GM12878 (cell line): ENCODE data around the gene PTRH2. TPM values are rescaled to one million over a fixed set of nuclear protein-coding genes. Genes with fewer than 3 reads are reported as not detected.

Source experiments
- ATAC-seq: fragments of 200-7000 bp; cut with Tn5 transposase; 3 replicates; pipeline ENCODE4 v1.9.1; 2020; ENCODE audit warnings: mild to moderate bottlenecking, moderate library complexity
- BruUV-seq: library from RNA; stranded (reverse); fragments of 400-500 nt; replicated peaks from 2 replicates; lab custom pipeline; 2021; lab: Mats Ljungman, UMichigan
- CTCF ChIA-PET: fragments of 300-600 bp; sonication (Branson Sonifier 250); formaldehyde crosslinking; extraction: SDS; loops from one replicate; lab custom pipeline; 2021; ENCODE audit warnings: inconsistent platforms; lab: Yijun Ruan, JAX
- POLR2A ChIA-PET: fragments of 350-600 bp; formaldehyde crosslinking; extraction: SDS; loops from one replicate; lab custom pipeline; 2021; ENCODE audit warnings: inconsistent platforms; lab: Charles Lee
- RAD21 ChIA-PET: fragments of 300-600 bp; sonication (Branson Sonifier 250); formaldehyde crosslinking; loops from one replicate; lab custom pipeline; 2023; ENCODE audit warnings: antibody characterized with exemption; ENCODE audit not compliant: unreplicated experiment; lab: Charles Lee
- SMC1A ChIA-PET: fragments of 300-600 bp; sonication (Branson Sonifier 250); formaldehyde crosslinking; loops from one replicate; lab custom pipeline; 2023; ENCODE audit not compliant: unreplicated experiment, uncharacterized antibody; lab: Charles Lee
- DNase-seq: peaks from one replicate; pipeline ENCODE4 v3.0.0-alpha.2; 2011; ENCODE audit warnings: low read depth, low spot score
- FAIRE-seq: peaks from 3 replicates; lab custom pipeline; 2011; peaks lifted over from hg19 to GRCh38; lab: Jason Lieb, UNC
- H2AFZ ChIP-seq: 2 replicates; pipeline ENCODE4 v1.6.0; 2011; ENCODE audit warnings: low read depth, low read length, control low read depth; ENCODE audit not compliant: control insufficient read depth
- H3K27ac ChIP-seq: 2 replicates; pipeline ENCODE4 v1.5.1; 2011; ENCODE audit warnings: control low read depth; ENCODE audit not compliant: control insufficient read depth, insufficient read depth
- H3K27me3 ChIP-seq, 2 experiments: replicated peaks in 1 of 2; 2 replicates each; pipeline versions ENCODE4 v1.6.0 to v1.6.1; 2011; ENCODE audit warnings: low read length in 1 of 2; ENCODE audit not compliant: control insufficient read depth in 2 of 2, insufficient read depth in 2 of 2
- H3K36me3 ChIP-seq, 2 experiments: 2 replicates each; pipeline ENCODE4 v1.5.1; 2011; ENCODE audit warnings: low read length in 1 of 2; ENCODE audit not compliant: control insufficient read depth in 2 of 2, insufficient read depth in 2 of 2
- H3K4me1 ChIP-seq: 2 replicates; pipeline ENCODE4 v1.6.1; 2011; ENCODE audit warnings: mild to moderate bottlenecking, low read length, moderate library complexity, mixed read lengths; ENCODE audit not compliant: control insufficient read depth, insufficient read depth
- H3K4me2 ChIP-seq: 2 replicates; pipeline ENCODE4 v1.6.0; 2011; ENCODE audit warnings: control low read depth; ENCODE audit not compliant: control insufficient read depth, insufficient read depth
- H3K4me3 ChIP-seq: fragments of 200-600 bp; sonication (generic); 2 replicates; pipeline ENCODE4 v1.5.1; 2016
- H3K79me2 ChIP-seq: 2 replicates; pipeline ENCODE4 v1.6.0; 2011; ENCODE audit warnings: low read length; ENCODE audit not compliant: control insufficient read depth, insufficient read depth
- H3K9ac ChIP-seq: 2 replicates; pipeline ENCODE4 v1.8.0; 2011; ENCODE audit warnings: low read length, control low read depth, mixed read lengths; ENCODE audit not compliant: control insufficient read depth, insufficient read depth
- H3K9me3 ChIP-seq: replicated peaks from 3 replicates; pipeline ENCODE4 v1.5.1; 2011; ENCODE audit warnings: mild to moderate bottlenecking, low read length; ENCODE audit not compliant: control insufficient read depth, insufficient read depth
- H4K20me1 ChIP-seq: 2 replicates; pipeline ENCODE4 v1.6.0; 2011; ENCODE audit not compliant: control insufficient read depth, insufficient read depth
- DPF2 ChIP-seq: fragments of 450-650 bp; IDR thresholded peaks from 2 replicates; pipeline ENCODE4 v1.6.1; 2017; ENCODE audit warnings: mild to moderate bottlenecking
- ESRRA ChIP-seq: IDR thresholded peaks from 2 replicates; pipeline ENCODE4 v1.6.1; 2012; ENCODE audit warnings: mild to moderate bottlenecking, low read length, improper control_type of control experiment
- GABPA ChIP-seq: IDR thresholded peaks from 2 replicates; pipeline ENCODE4 v1.6.1; 2014; ENCODE audit warnings: antibody characterized with exemption, low read depth, mild to moderate bottlenecking, inconsistent platforms
- HCFC1 ChIP-seq: fragments of 150-350 bp; IDR thresholded peaks from 2 replicates; pipeline ENCODE4 v1.6.1; 2014; ENCODE audit warnings: low read length
- HDAC2 ChIP-seq: fragments of 200-600 bp; sonication (generic); IDR thresholded peaks from 2 replicates; pipeline ENCODE4 v1.6.1; 2017
- MTA2 ChIP-seq: fragments of 450-650 bp; IDR thresholded peaks from 2 replicates; pipeline ENCODE4 v1.6.1; 2016; ENCODE audit warnings: low read depth, mild to moderate bottlenecking, moderate library complexity
- MYC ChIP-seq: IDR thresholded peaks from 2 replicates; pipeline ENCODE4 v1.6.1; 2011; ENCODE audit warnings: mild to moderate bottlenecking, low read length, moderate library complexity, inconsistent platforms; ENCODE audit not compliant: insufficient read depth, insufficient replicate concordance, insufficient read length, severe bottlenecking
- NR2C1 ChIP-seq: fragments of 450-650 bp; IDR thresholded peaks from 2 replicates; pipeline ENCODE4 v1.6.1; 2017; ENCODE audit warnings: antibody characterized with exemption, mild to moderate bottlenecking, moderate library complexity
- POU2F2 ChIP-seq: IDR thresholded peaks from 3 replicates; pipeline ENCODE4 v1.6.1; 2011; ENCODE audit warnings: low read depth, mild to moderate bottlenecking, low read length, borderline replicate concordance
- RCOR1 ChIP-seq: conservative IDR thresholded peaks from 2 replicates; pipeline ENCODE4 v1.6.1; 2012; ENCODE audit warnings: low read depth, low read length, improper control_type of control experiment
- SP1 ChIP-seq: IDR thresholded peaks from one replicate; pipeline ENCODE4 v1.6.1; 2011; ENCODE audit warnings: low read depth, low read length
- STAT1 ChIP-seq: fragments of 450-650 bp; conservative IDR thresholded peaks from 2 replicates; pipeline ENCODE4 v1.6.1; 2014; ENCODE audit warnings: antibody characterized with exemption, mild to moderate bottlenecking
- TCF12 ChIP-seq: IDR thresholded peaks from 2 replicates; pipeline ENCODE4 v1.6.1; 2011; ENCODE audit warnings: low read depth, mild to moderate bottlenecking, low read length
- TCF3 ChIP-seq: IDR thresholded peaks from 2 replicates; pipeline ENCODE4 v1.6.1; 2012; ENCODE audit warnings: low read depth, mild to moderate bottlenecking, low read length, borderline replicate concordance; ENCODE audit not compliant: insufficient read depth
- ZNF274 ChIP-seq: IDR thresholded peaks from one replicate; pipeline ENCODE4 v1.8.0; 2011; ENCODE audit not compliant: insufficient read length, insufficient read depth
- WGBS: methylation state at CpG from one replicate; pipeline ENCODE4 v1.1.6; 2016; ENCODE audit warnings: low lambda C conversion rate; ENCODE audit not compliant: insufficient replicate concordance, insufficient coverage; ENCODE audit errors: missing lambda C conversion rate; 5-methylcytosine and 5-hydroxymethylcytosine counted together
- in situ Hi-C: fragments of 300-500 bp; cut with MboI; formaldehyde crosslinking; loops from 9 replicates; pipeline ENCODE4 v1.14.3; 2018; ENCODE audit warnings: mixed read lengths
- intact Hi-C: fragments of 100-400 bp; cut with micrococcal nuclease; formaldehyde crosslinking; loops from one replicate; pipeline ENCODE4 v1.14.2; 2022; ENCODE audit not compliant: unreplicated experiment
- polyA plus RNA-seq, 11 experiments: library from polyadenylated mRNA; depleted of rRNA in 4 of 11; unstranded in 6 of 11; stranded (reverse) in 5 of 11; fragments of >200 nt; fragmentation: Nextera tagmentation in 4 of 11; fragmentation: Illumina TruSeq in 1 of 11; extraction: Ambion mirVana in 4 of 11; extraction: Trizol in 1 of 11; gene quantifications; 1 replicate in 1 of 11; 2 replicates in 10 of 11; pipeline versions ENCODE4 v1.2.1 to v1.2.3, GENCODE V29; 2011 to 2016; ENCODE audit warnings: inconsistent platforms in 2 of 11, missing spikeins in 2 of 11, low read depth in 1 of 11
- total RNA-seq, 4 experiments: library from RNA; depleted of rRNA in 3 of 4; stranded (reverse); fragments of >200 nt in 3 of 4; fragmentation: Illumina TruSeq in 1 of 4; extraction: Trizol in 1 of 4; gene quantifications; 2 replicates each; pipeline versions ENCODE4 v1.2.1 to v1.2.3, GENCODE V29; 2013 to 2021
- TF ChIP-seq, protein P1 (sequence below): fragments of 450-650 bp; formaldehyde crosslinking; IDR thresholded peaks from 2 replicates; pipeline ENCODE4 v1.5.0; 2022; ENCODE audit warnings: mild to moderate bottlenecking, missing genetic modification characterization
- TF ChIP-seq, protein P2 (sequence below): fragments of 450-650 bp; IDR thresholded peaks from 2 replicates; pipeline ENCODE4 v1.6.1; 2017; ENCODE audit warnings: mild to moderate bottlenecking, moderate library complexity

PTRH2 gene
- total and polyA plus RNA-seq, 10 of the 15 experiments (the other 5 are each of a cell fraction or from before 2014, with no cell fraction given) = 37.7 to 156 (median 63.4) TPM

DNA sequence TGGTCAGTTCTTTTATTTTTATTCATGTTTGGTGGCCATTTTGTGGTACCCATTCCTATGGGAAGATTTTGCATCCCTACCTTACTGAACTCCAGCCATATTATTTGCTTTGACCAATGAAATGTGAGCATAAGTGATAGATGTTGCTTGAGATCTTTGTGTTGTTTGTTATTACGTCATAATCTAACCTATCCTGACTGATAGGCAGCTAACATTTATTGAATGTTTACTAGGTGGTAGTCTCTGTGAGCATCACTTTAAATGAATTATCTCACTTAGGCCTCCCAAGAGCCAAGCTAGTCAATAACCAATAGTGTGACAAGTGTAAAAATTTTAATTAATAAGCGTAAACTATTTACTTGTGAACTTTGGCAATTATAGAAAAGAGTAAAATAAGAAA is 37.8 kb upstream of the PTRH2 start (continued):
- TF ChIP-seq, protein P1, sequence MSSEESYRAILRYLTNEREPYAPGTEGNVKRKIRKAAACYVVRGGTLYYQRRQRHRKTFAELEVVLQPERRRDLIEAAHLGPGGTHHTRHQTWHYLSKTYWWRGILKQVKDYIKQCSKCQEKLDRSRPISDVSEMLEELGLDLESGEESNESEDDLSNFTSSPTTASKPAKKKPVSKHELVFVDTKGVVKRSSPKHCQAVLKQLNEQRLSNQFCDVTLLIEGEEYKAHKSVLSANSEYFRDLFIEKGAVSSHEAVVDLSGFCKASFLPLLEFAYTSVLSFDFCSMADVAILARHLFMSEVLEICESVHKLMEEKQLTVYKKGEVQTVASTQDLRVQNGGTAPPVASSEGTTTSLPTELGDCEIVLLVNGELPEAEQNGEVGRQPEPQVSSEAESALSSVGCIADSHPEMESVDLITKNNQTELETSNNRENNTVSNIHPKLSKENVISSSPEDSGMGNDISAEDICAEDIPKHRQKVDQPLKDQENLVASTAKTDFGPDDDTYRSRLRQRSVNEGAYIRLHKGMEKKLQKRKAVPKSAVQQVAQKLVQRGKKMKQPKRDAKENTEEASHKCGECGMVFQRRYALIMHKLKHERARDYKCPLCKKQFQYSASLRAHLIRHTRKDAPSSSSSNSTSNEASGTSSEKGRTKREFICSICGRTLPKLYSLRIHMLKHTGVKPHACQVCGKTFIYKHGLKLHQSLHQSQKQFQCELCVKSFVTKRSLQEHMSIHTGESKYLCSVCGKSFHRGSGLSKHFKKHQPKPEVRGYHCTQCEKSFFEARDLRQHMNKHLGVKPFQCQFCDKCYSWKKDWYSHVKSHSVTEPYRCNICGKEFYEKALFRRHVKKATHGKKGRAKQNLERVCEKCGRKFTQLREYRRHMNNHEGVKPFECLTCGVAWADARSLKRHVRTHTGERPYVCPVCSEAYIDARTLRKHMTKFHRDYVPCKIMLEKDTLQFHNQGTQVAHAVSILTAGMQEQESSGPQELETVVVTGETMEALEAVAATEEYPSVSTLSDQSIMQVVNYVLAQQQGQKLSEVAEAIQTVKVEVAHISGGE = no peak
- TF ChIP-seq DPF2 = no peak
- no peak for TF ChIP-seq GABPA
- no peak for TF ChIP-seq POU2F2
- TF ChIP-seq HCFC1 = no peak
- no peak for TF ChIP-seq ZNF274

DNA sequence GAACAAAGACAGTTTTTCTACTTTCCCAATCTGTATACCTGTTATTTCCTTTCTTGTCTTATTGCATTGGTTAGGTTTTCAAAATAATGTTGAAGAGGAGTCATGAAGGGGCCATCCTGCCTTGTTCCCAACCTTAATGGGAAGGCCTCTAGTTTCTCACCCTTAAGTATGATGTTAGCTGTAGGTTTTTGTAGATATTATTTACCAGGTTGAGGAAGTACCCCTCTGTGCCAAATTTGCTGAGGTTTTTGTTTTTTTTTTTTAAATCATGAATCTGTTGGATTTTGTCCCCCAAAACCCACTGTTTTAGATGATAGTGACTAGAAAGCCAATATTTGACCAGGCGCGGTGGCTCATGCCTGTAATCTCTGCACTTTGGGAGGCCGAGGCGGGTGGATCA is 36.6 kb upstream of the PTRH2 start:
- Histone ChIP-seq H3K36me3 (0 out of 4 replicates have a peak, but pooled peaks cover 0 to 2% of the 10 kb centered on the region in 2 experiments), H3K27ac (no peak overlapping the region), H4K20me1 (no peaks in the 10 kb centered on the region), H3K27me3 (no peaks in the 10 kb centered on the region), H2AFZ (no peak overlapping the region), H3K4me3 (no peak overlapping the region), H3K9ac (no peak overlapping the region), H3K9me3 (no peaks in the 10 kb centered on the region; the same call in 1 of the 3 replicates), H3K4me1 (no peaks in the 10 kb centered on the region), H3K79me2 (no peaks in the 10 kb centered on the region), H3K4me2 (no peak overlapping the region)
- ChIA-PET SMC1A (interaction anchor here (1.0 to 2.7 kb wide), 4 partner anchors 10 to 292 kb away, joined by 4 to 12 read pairs (median 4); no protein-coding TSS in a partner anchor), POLR2A (interaction anchor here (0.5 to 1.3 kb wide), 3 partner anchors 88 to 221 kb away, joined by 4 to 5 read pairs (median 5); partner anchors contain the start of gene RNFT1), RAD21 (interaction anchor here (0.6 to 1.8 kb wide), 3 partner anchors 10 to 171 kb away, joined by 3 to 5 read pairs (median 3); no protein-coding TSS in a partner anchor), CTCF (interaction anchor here (4.9 to 6.6 kb wide), 2 partner anchors 9 to 170 kb away, joined by 33 to 49 read pairs; no protein-coding TSS in a partner anchor)
- BruUV-seq = no TSS peak
- DNase-seq (no peak), FAIRE-seq (no peak), ATAC-seq (no peak)
- WGBS = 100% methylated on average over 4 of the region's 4 CpGs
- intact Hi-C loops (loop anchor here (10.0 kb wide), 2 partner anchors 291 to 429 kb away; no protein-coding TSS in a partner anchor), in situ Hi-C loops (no loop called here)
- TF ChIP-seq HDAC2 (no peak), TCF12 (no peak), ESRRA (no peak), MTA2 (no peak), STAT1 (no peak), TCF3 (no peak), MYC (no peak), NR2C1 (no peak), SP1 (no peak), RCOR1 (no peak)
- TF ChIP-seq, protein P2, sequence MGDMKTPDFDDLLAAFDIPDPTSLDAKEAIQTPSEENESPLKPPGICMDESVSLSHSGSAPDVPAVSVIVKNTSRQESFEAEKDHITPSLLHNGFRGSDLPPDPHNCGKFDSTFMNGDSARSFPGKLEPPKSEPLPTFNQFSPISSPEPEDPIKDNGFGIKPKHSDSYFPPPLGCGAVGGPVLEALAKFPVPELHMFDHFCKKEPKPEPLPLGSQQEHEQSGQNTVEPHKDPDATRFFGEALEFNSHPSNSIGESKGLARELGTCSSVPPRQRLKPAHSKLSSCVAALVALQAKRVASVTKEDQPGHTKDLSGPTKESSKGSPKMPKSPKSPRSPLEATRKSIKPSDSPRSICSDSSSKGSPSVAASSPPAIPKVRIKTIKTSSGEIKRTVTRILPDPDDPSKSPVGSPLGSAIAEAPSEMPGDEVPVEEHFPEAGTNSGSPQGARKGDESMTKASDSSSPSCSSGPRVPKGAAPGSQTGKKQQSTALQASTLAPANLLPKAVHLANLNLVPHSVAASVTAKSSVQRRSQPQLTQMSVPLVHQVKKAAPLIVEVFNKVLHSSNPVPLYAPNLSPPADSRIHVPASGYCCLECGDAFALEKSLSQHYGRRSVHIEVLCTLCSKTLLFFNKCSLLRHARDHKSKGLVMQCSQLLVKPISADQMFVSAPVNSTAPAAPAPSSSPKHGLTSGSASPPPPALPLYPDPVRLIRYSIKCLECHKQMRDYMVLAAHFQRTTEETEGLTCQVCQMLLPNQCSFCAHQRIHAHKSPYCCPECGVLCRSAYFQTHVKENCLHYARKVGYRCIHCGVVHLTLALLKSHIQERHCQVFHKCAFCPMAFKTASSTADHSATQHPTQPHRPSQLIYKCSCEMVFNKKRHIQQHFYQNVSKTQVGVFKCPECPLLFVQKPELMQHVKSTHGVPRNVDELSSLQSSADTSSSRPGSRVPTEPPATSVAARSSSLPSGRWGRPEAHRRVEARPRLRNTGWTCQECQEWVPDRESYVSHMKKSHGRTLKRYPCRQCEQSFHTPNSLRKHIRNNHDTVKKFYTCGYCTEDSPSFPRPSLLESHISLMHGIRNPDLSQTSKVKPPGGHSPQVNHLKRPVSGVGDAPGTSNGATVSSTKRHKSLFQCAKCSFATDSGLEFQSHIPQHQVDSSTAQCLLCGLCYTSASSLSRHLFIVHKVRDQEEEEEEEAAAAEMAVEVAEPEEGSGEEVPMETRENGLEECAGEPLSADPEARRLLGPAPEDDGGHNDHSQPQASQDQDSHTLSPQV = no peak
